GM21737 (cell line): ENCODE results near the gene USP8.
"Not testable (repeated sequence)": the region's sequence is repeated elsewhere in the genome, so short reads cannot be mapped to it uniquely, and the experiment has no call there.

ENCODE experiments used
- ATAC-seq: cut with Tn5 transposase; IDR thresholded peaks from one replicate; pipeline ENCODE4 v1.9.1; 2021; ENCODE audit warnings: mild to moderate bottlenecking, moderate library complexity; ENCODE audit not compliant: unreplicated experiment

USP8 gene

DNA sequence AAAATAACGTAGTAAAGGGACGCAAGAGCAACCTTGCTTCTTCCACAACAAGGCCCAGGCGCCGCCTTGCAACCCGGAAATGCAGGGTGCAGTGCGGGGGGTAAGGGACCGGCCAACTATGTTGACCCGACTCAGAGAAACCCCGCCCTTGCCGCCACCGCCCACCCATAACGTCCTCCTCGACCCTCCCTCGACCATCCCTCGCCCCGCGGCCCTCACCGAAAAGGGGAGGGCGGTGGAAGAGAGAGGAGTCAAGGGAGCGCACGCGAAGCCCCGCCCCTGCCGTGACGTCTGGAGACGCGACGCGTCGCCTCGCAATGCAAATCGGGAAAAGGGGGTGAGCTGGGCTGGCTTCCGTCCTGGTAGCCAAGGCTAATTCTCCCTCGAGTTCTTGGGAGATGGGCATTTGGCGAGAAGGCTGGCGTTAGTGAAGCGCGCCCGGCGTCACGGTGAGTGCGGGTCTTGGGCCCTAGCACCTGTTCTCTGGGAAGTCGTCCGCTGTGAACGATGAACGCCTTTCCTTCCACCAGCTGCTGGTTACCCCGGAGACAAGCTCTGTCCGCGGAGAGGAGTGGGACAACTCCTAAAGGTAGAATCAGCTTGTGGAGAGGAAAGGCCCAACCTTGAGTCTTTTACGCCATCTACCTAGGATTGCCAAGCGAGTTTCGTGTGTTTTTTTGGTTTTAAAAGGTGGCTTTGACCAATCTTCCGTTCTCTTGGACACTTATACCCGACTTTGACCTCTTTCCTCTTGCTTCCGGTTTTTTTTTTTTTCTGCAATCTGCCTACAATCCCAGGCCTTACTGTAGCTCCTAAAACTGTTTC is at the start of gene USP8:
TSS of gene USP8 (plus strand) at position 340 of the 825 bp plus-strand sequence. CDS start 14,669 bp downstream, outside the sequence.
- ATAC-seq, result peak; percentile 91

DNA sequence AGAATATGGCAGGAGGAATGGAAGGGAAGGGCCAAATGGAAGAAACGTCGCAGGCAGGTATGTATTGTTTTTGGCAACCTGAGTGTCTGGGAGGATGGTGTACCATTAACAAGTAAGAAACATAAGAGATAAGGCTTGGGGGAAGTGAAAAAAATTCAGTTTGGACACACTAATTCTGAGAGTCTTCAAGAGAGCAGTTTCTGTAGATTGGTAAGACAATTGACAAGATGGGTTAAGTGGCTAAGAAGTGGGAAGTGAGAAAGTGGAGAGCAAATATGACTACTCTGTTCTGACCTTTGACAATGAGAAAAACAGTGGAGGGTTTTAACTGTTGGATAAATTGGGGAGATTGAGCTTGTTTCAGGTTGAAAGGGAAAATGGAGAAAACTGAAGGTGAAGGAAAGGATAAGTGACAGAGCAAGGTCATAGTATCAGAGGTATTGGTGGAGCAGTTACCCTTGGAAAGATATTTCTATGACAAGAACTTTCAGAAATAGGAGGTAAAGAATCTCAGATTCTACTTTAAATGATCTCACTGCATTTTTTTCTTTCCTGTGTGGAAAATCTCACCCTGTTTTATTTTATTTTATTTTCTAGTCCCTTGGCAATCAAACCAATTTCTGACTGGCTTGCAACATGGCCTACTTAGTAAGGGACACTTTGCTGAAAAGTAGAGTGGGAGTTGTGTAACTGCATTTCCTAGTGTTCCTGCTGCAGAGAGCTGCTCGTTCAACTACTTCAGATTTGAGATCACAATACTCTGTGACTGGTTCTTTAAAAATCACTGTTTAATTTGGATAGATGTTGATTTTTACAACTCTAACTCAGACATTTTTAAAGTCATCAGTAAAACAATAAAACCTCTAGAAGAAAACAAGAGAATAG is 46.1 kb upstream of the USP8 start:
- peak; percentile 96 for ATAC-seq

DNA sequence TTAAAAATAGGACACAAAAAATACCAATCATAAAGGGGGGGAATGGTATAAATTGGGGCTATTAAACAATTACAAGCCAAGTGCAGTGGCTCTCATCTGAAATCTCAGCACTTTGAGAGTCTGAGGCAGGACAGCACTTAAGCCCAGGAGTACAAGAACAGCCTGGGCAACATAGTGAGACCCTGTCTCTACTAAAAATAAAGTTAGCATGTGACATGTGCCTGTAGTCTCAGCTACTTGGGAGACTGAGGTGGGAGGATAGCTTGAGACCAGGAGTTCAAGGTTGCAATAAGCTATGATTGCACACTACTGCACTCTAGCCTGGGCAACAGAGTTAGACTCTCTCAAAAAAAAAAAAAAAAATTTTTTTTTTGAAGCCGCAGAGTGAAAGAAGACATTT is 45.4 kb upstream of the USP8 start:
- no peak for ATAC-seq

DNA sequence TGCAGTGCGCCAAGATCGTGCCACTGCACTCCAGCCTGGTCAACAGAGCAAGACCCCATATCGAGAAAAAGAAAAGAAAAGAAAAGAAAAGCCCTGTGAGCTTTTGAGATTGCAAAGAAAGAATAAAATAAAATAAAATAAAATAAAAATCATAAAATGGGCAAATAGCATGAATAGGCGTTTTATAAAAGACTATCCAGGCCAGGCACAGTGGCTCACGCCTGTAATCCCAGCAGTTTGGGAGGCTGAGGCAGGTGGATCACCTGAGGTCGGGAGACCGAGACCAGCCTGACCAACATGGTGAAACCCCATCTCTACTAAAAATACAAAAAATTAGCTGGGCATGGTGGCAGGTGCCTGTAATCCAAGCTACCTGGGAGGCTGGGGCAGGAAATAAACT is 44.8 kb upstream of the USP8 start:
- not testable (repeated sequence) for ATAC-seq

DNA sequence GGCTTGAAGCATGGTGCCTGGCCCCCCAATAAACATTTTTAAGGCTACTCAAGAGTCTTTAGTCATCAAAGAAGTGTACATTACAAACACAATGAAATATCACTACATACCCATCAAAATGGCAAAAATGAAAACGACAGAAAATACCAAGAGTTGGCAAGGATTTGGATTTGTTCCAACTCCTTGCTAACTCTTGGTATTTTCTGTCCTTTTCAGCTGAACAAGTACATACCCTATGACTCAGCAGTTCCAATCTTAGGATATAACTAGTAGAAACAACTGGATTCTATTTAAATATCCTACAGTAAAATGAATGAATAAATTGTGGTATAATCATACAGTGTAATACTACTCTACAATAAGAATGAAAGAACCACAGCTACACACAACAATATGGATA is 44.1 kb upstream of the USP8 start:
- ATAC-seq, result no peak

DNA sequence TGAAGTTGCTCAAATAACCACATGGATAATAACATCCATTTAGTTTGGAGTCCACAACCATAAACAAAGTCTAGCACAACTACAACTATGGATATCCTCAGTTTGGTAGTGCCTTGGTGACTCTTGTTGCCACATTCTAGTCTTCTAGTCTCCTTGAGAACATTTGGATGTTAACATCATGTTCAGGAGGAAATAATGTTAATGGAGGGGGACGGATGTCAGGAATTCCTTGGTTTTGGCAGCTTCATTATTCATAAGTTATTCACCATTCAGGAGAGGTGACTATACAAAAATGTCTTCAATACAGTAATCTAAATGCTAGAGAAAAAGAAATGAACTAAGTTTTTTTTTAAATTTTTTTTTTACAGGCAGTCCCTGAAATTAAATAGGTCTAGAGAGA is 42.8 kb upstream of the USP8 start:
- ATAC-seq, result no peak

DNA sequence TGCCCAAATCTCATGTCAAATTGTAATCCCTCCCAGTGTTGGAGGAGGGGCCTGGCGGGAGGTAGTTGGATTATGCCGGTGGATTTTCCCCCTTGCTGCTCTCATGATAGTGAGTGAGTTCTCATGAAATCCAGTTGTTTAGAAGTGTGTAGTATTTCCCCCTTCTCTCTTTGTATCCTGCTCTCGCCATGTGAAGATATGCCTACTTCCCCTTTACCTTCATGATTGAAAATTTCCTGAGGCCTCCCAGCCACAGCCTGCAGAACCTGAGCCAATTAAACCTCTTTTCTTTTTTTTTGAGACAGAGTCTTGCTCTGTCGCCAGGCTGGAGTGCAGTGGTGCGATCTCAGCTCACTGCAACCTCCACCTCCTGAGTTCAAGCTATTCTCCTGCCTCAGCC is 41.8 kb upstream of the USP8 start:
- ATAC-seq, result not testable (repeated sequence)

DNA sequence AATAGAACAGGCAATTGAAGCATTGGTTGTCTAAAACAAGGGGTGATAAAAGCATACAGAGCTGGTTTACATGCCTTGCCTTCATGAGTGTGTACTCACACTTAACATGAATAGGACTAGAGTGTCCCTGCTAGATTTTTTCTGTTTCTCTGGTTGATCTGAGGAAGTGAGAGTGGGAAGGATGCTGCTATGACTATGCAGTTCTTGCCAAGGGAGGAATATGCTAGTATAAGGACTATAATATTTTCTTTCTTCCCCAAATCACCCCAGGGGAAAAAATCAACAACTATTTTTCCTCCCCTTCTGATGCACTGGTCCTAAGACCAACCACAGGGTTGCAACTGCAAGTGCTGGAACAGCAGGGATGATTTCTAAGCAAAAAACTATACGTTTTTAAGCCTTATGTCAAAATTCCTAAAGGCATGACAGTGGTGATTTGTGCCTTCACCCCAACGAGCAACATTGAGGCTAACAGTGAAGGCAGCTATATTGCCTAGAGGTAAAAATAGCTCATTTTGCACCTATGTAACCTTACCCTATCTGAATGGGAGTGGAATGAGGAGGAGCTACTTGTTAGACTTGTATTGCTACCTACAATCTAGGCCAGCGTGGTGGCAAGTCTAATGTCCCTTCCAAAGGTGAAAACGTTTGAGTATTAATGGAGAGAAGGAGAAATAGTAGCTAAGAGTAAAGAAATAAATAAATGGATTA is 33.5 kb upstream of the USP8 start:
- ATAC-seq, result peak; percentile 76

DNA sequence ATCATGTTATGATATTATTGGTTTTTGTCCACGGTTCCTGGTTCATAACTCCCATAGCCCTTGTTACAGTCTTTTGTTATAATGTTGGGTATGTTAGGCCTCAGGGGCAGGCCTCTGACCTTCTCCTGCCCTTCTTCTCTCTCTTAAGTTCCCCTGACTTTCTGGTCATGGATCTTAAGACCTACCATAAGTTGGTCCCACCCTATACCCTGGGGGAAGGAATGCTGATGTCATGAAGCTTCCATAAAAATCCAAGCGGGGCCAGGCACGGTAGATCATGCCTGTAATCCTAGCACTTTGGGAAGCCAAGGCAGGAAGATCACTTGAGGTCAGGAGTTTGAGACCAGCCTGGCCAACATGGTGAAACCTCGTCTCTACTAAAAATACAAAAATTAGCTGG is 32.6 kb upstream of the USP8 start:
- not testable (repeated sequence) for ATAC-seq

DNA sequence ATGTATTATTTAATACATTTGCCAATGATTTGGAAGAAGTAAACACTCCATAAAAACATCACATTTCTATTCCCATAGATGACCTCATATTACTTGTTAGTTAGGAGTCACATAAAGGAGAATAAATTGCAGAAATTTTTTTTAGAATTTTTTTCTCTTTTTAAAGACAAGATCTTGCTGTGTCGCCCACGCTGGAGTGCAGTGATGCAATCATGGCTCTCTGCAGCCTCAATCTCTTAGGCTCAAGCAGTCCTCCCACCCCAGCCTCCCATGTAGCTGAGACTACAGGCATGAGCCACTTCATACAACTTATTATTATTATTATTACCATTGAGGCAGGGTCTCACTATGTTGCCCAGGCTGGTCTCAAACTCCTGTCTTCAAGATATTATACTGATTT is 12.3 kb upstream of the USP8 start:
- ATAC-seq, result no peak

DNA sequence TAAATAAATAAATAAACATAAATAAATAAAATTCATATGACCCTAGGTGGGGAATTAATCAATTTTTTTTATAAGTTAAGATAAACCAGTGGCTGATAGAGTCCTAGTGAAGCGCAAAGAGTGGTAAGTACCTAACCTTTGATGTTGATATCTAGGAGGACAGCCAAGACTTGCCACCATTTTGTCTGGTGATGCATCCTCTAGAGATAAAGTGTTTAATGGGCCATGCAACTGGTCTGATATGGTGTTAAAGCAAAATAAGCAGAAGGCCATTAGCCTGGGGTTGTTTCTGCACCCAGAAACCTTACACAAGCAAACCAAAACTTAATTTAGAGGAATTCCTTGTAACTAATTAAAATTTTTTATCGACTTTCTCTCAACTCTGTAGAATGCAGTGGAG is 9.6 kb upstream of the USP8 start:
- no peak for ATAC-seq

DNA sequence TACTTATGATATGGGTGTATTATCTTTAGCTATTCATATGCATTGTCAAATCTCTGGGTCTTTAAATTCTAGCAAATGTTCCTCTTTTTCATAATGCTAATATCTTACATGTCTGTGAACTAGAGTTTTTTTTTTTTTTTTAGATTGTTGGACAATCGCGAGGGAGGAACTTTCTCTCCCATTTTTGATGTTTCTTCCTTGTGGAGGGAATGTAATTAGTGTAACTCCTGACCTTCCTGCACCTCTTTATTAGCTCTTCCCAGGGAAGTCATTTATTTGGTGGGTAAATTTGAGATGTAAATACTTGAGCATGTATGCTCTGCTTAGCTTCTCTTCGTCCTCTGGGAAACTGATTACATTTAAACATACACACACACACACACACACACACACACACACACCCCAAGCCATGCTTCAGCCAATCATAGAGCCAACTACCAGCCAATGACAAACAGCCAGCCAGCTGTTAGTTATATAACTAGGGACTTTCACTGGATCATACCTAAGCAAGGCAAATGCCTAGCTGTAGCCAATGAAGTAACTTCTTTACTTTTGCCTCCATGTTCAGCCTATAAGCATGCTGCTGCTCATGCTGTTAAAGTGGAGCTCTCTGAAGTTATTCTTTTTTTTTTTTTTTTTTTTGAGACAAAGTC is 8.3 kb upstream of the USP8 start:
- ATAC-seq, result no peak

DNA sequence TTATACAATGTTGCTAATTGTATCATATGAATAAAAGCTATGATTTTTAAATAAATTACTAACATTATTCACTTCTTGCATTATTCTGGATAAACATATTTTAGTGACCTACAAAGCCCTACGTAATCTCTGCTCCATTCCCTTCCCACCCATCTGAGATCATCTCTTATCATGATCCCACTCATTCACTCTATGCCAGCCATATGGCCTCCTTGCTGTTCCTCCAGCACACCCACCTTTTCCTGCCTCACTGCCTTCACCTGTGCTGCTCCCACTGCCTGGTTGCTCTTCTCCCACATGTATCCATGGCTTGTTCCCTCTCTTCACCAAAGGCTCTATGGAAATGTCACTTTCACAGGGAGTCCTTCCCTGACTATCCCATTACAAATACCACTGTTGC is 7.3 kb upstream of the USP8 start:
- no peak for ATAC-seq

DNA sequence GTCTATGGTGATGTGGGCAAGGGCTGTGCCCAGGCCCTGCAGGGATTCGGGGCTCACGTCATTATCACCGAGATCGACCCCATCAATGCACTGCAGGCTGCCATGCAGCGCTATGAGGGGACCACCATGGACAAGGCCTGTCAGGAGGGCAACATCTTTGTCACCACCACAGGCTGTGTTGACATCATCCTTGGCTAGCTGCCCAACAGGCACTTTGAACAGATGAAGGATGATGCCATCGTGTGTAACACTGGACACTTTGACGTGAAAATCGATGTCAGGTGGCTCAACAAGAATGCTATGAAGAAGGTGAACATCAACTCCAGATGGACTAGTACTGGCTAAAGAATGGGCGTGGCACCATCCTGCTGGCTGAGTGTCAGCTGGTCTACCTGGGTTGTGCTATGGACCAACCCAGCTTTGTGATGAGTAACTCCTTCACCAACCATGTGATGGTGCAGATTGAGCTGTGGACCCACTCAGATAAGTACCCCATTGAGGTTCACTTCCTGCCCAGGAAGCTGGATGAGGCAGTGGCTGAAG is 6.1 kb upstream of the USP8 start:
- ATAC-seq, result no peak

DNA sequence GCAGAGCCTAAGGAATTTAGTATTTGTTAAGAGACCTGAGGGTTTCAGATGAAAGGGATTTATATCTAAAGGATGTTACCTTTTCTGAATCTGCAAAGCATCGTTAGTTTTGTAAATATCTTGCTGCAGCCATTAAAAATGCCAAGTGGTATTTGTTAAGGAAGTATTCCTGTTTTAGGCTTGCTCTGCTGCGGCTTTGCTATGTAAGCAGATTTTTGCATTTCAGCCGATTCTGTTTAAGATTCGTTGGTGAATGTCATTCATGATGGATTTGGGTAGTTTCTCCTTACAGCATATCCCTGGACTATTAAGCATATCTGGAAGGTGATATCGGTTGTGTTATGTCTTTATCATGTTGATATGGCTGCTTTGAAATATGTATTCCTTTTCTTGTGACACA is 1.0 kb downstream of the USP8 start:
- no peak for ATAC-seq

DNA sequence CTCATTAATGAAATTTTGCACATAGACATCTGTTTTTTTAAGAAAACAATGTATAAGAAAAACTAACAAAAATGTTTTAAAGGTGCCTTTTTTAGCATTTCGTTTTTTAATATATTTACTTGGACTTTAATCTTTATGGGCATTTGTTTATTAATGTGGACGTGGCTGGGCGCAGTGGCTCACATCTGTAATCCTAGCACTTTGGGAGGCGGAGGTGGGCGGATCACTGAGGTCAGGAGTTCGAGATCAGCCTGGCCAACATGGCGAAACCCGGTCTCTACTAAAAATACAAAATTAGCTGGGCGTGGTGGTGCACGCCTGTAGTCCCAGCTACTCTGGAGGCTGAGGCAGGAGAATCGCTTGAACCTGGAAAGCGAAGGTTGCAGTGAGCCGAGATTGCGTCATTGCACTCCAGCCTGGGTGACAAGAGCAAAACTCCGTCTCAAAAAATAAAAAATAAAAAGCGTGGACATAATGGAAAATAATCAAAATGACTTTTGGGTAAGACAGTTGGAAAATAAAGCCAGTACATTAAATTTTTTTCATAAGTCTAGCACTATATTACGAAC is 1.6 kb downstream of the USP8 start:
- not testable (repeated sequence) for ATAC-seq

DNA sequence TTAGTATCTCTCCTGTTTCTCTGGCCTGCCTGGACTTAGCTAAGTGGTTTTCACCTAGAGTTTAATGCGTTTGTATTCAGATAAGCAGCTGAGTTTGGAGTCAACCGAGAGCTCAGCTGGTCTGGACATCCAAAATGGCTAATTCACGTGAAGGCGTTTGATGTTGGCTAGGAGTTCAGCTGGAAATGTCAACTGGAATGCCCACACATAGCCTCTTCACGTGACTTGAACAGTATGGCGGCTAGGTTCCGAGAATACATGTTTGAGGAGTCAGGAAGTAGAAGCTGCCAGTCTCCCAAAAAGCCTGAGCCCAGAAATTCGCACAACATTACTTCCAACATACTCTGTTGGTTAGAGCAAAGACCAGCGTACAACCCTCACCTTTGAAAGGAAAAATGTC is 2.2 kb downstream of the USP8 start:
- no peak for ATAC-seq

DNA sequence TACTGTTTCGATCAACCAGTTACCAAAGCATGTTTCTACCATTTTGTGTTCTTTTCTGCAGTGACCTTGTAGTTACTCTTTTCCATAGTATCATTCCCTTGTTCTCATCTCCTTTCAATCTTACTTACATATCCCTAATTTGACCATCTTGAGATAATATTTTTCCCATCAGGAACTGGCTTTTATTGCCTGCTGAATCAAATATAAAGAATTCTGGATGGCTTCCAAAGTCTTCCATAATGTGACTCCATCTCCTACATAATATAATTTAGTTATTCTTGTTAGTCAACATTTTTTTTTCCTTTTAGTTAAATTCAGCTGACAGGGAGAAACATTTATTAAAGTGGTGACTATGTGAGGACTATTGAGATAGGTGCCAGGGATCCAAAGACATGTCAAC is 7.0 kb downstream of the USP8 start:
- no peak for ATAC-seq

DNA sequence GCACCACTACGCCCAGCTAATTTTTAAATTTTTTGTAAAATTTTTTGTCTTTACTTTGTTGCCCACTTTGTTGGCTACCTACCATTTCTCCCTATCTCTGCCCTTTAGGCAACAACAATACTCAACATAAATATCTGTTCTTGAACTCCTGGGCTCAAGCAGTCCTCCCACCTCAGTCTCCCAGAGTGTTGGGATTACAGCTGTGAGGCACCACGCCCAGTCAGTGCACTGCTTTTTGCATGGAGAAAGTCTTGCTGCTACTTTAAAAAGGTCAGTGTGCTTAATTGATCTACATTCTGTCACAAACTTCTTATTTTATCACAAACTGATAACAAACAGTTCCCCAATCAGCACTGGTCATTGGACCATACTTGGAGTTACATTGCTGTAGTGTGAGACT is 8.0 kb downstream of the USP8 start:
- no peak for ATAC-seq

DNA sequence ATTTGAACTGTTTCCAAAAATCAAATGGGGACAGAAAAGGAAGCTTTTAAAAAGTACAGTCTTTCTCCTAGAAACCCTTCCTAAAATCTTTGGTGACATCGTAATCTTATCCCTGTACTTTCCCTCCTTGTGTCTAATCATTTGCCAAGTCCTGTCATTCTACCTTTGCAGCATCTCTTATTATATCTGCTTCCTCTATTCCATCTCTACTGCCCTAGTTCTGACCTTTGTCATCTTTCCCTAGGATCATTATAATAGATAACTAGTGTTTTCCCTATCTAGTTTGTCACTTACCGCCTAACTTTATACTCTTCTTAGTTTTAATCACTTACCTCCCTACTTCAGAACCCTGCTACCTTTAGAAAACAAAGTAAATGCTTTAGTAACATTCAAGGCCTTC is 11.6 kb downstream of the USP8 start:
- no peak for ATAC-seq
